Loucy (cell line): ENCODE results near the gene ELMO1.

Source experiments
- H2AFZ ChIP-seq: fragments of 200-600 bp; sonication (generic); 2 replicates; pipeline ENCODE4 v1.6.0; 2016; ENCODE audit warnings: antibody characterized with exemption, mild to moderate bottlenecking, low read length, moderate library complexity
- H3F3A ChIP-seq: fragments of 200-600 bp; 2 replicates; pipeline ENCODE4 v1.6.0; 2016; ENCODE audit warnings: antibody characterized with exemption, low read depth, mild to moderate bottlenecking
- H3K27me3 ChIP-seq: fragments of 200-600 bp; sonication (generic); 2 replicates; pipeline ENCODE4 v1.6.1; 2014; ENCODE audit warnings: low read length, mild to moderate bottlenecking; ENCODE audit not compliant: insufficient read depth, poor library complexity, severe bottlenecking
- H3K36me3 ChIP-seq: fragments of 200-600 bp; sonication (generic); 2 replicates; pipeline ENCODE4 v1.6.1; 2016; ENCODE audit warnings: low read length; ENCODE audit not compliant: insufficient read depth
- H3K4me1 ChIP-seq: fragments of 200-600 bp; sonication (generic); 2 replicates; pipeline ENCODE4 v1.5.1; 2014; ENCODE audit warnings: low read length, mild to moderate bottlenecking; ENCODE audit not compliant: insufficient read depth, poor library complexity, severe bottlenecking
- H3K4me2 ChIP-seq: fragments of 200-600 bp; sonication (generic); 2 replicates; pipeline ENCODE4 v1.6.0; 2014; ENCODE audit warnings: antibody characterized with exemption, low read length, low read depth, mild to moderate bottlenecking; ENCODE audit not compliant: poor library complexity, severe bottlenecking
- H3K4me3 ChIP-seq: fragments of 200-600 bp; sonication (generic); 2 replicates; pipeline ENCODE4 v1.5.1; 2014; ENCODE audit warnings: low read length, mild to moderate bottlenecking, mixed read lengths; ENCODE audit not compliant: poor library complexity, severe bottlenecking
- H3K79me2 ChIP-seq: fragments of 200-600 bp; sonication (generic); 2 replicates; pipeline ENCODE4 v1.6.1; 2014; ENCODE audit warnings: low read length; ENCODE audit not compliant: insufficient read depth
- H3K9ac ChIP-seq: fragments of 200-600 bp; sonication (generic); 2 replicates; pipeline ENCODE4 v1.6.0; 2014; ENCODE audit warnings: mild to moderate bottlenecking, low read depth, low read length, moderate library complexity; ENCODE audit not compliant: poor library complexity, severe bottlenecking
- H3K9me2 ChIP-seq: fragments of 200-600 bp; sonication (generic); replicated peaks from 2 replicates; pipeline ENCODE4 v1.6.1; 2016; ENCODE audit warnings: low read depth, low read length, mixed read lengths
- H3K9me3 ChIP-seq: fragments of 200-600 bp; sonication (generic); 2 replicates; pipeline ENCODE4 v1.6.1; 2014; ENCODE audit warnings: mild to moderate bottlenecking, antibody characterized with exemption, low read length, low read depth; ENCODE audit not compliant: insufficient read depth
- H4K20me1 ChIP-seq: fragments of 200-600 bp; sonication (generic); 2 replicates; pipeline ENCODE4 v1.6.0; 2014; ENCODE audit warnings: antibody characterized with exemption, low read length, mild to moderate bottlenecking; ENCODE audit not compliant: insufficient read depth, poor library complexity, severe bottlenecking
- EZH2phosphoT487 ChIP-seq: fragments of 200-600 bp; IDR thresholded peaks from 2 replicates; pipeline ENCODE4 v1.6.1; 2018; ENCODE audit warnings: antibody characterized with exemption, mild to moderate bottlenecking, moderate library complexity, borderline replicate concordance
- TF ChIP-seq, protein P1 (sequence below): fragments of 200-600 bp; sonication (generic); conservative IDR thresholded peaks from 2 replicates; pipeline ENCODE4 v1.5.1; 2014; ENCODE audit warnings: mild to moderate bottlenecking, antibody characterized with exemption, low read length

The ELMO1 gene

DNA sequence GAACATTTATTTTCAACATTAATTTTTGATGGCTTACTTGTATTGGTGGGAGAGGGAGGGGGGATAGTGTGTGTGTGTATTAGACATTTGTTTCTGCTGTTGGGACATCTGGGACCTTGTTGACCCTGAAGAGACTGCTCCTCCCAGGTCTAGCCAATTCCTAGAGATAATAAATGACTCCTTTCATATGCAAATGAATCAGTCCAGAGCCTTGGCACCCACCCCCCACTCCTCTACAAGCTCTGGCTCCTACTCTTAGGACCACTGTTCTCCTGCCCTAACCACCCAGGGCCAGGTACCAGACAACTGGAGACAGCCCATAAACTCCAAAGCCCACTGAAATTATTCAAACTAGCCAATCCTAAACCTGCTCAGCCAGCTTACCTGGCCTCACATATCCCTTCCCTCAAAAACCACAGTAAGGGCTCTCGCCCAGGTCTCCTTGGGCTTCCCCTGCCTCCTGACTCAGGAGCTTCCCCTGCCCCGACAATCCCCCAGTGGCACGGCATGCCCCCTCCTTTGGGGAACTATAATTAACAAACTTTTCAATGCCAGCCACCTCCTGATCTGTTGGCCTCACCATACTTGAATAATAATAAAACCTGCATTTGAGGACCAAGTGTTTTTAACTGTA is 233.3 kb downstream of the ELMO1 start:
- Histone ChIP-seq H3K36me3 (peaks cover 70% of the 10 kb centered on the region), H3K27me3 (no peaks in the 10 kb centered on the region), H3F3A (no peaks in the 10 kb centered on the region), H3K9ac (no peak overlapping the region), H3K9me2 (no peaks in the 10 kb centered on the region), H3K9me3 (no peaks in the 10 kb centered on the region), H2AFZ (no peak overlapping the region), H3K4me3 (no peak overlapping the region), H3K79me2 (no peaks in the 10 kb centered on the region), H4K20me1 (no peaks in the 10 kb centered on the region), H3K4me2 (no peak overlapping the region), H3K4me1 (peaks cover 15% of the 10 kb centered on the region)
- TF ChIP-seq, protein P1, sequence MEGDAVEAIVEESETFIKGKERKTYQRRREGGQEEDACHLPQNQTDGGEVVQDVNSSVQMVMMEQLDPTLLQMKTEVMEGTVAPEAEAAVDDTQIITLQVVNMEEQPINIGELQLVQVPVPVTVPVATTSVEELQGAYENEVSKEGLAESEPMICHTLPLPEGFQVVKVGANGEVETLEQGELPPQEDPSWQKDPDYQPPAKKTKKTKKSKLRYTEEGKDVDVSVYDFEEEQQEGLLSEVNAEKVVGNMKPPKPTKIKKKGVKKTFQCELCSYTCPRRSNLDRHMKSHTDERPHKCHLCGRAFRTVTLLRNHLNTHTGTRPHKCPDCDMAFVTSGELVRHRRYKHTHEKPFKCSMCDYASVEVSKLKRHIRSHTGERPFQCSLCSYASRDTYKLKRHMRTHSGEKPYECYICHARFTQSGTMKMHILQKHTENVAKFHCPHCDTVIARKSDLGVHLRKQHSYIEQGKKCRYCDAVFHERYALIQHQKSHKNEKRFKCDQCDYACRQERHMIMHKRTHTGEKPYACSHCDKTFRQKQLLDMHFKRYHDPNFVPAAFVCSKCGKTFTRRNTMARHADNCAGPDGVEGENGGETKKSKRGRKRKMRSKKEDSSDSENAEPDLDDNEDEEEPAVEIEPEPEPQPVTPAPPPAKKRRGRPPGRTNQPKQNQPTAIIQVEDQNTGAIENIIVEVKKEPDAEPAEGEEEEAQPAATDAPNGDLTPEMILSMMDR: no peak
- TF ChIP-seq EZH2phosphoT487: no peak

- Histone ChIP-seq H3K9me2 (no peaks in the 10 kb centered on the region), H3K9me3 (no peaks in the 10 kb centered on the region), H3K79me2 (no peaks in the 10 kb centered on the region), H3K4me2 (no peak overlapping the region), H3K36me3 (peaks cover 84% of the 10 kb centered on the region; the same call in 1 of the 2 replicates), H4K20me1 (no peaks in the 10 kb centered on the region), H3K4me1 (peaks cover 15% of the 10 kb centered on the region), H3K27me3 (no peaks in the 10 kb centered on the region), H2AFZ (no peak overlapping the region), H3K9ac (no peak overlapping the region), H3F3A (no peaks in the 10 kb centered on the region), H3K4me3 (no peak overlapping the region)
- TF ChIP-seq, protein P1: no peak
- TF ChIP-seq EZH2phosphoT487: no peak
Measured at GRCh38 chr7:37212556-37212955, 236.1 kb downstream of the ELMO1 start.

DNA sequence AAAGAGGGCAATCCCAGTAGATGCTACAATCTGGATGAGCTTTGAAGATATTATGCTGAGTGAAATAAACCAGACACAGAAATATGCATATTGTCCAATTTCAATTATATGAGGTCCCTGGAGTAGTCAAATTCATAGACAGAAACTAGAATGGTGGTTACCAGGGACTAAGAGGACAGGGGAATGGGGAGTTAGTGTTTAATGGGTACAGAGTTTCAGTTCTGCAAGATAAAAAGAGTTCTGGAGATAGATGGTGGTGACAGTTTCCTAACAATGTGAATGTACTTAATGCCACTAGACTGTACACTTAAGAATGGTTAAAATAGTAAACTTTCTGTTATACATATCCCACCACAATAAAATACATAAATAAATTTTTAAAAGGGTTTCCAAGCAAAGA is 236.6 kb downstream of the ELMO1 start:
- H3K9me2 ChIP-seq: no peaks in the 10 kb centered on the region
- no peaks in the 10 kb centered on the region for H4K20me1 ChIP-seq
- no peaks in the 10 kb centered on the region for H3K9me3 ChIP-seq
- H2AFZ ChIP-seq: no peak overlapping the region
- H3K79me2 ChIP-seq: no peaks in the 10 kb centered on the region
- peaks cover 83% of the 10 kb centered on the region; the same call in 1 of the 2 replicates for H3K36me3 ChIP-seq
- H3K4me1 ChIP-seq: peaks cover 11% of the 10 kb centered on the region
- H3F3A ChIP-seq: no peaks in the 10 kb centered on the region
- TF ChIP-seq, protein P1: no peak
- TF ChIP-seq EZH2phosphoT487: no peak
- no peak overlapping the region for H3K4me3 ChIP-seq
- no peak overlapping the region for H3K9ac ChIP-seq
- no peak overlapping the region for H3K4me2 ChIP-seq
- H3K27me3 ChIP-seq: no peaks in the 10 kb centered on the region
